BLaER1 treated with 17β-estradiol and CSF1 and Interleukin-3, amounts not matched to agents 10 nM and 100 nM (cell line): ENCODE data around the gene CAPN2.

ENCODE experiments used
- H3K27ac ChIP-seq, 11 experiments: shearing (Covaris generic); formaldehyde crosslinking; 2 replicates each; pipeline ENCODE4 v1.8.1; 2022
- H3K27me3 ChIP-seq, 11 experiments: shearing (Covaris generic); formaldehyde crosslinking; 2 replicates each; pipeline ENCODE4 v1.8.1; 2022
- H3K36me3 ChIP-seq, 11 experiments: shearing (Covaris generic); formaldehyde crosslinking; 2 replicates each; pipeline ENCODE4 v1.8.1; 2022
- H3K4me1 ChIP-seq, 10 experiments: shearing (Covaris generic); formaldehyde crosslinking; 2 replicates each; pipeline ENCODE4 v1.8.1; 2022
- H3K4me2 ChIP-seq, 11 experiments: shearing (Covaris generic); formaldehyde crosslinking; 2 replicates each; pipeline ENCODE4 v1.8.1; 2022
- H3K4me3 ChIP-seq, 10 experiments: shearing (Covaris generic); formaldehyde crosslinking; 2 replicates each; pipeline ENCODE4 v1.8.1; 2022
- H3K9ac ChIP-seq, 11 experiments: shearing (Covaris generic); formaldehyde crosslinking; 2 replicates each; pipeline ENCODE4 v1.8.1; 2022
- H3K9me3 ChIP-seq, 11 experiments: shearing (Covaris generic); formaldehyde crosslinking; replicated peaks in 1 of 11; 2 replicates each; pipeline ENCODE4 v1.8.1; 2022
- H4K20me1 ChIP-seq, 11 experiments: shearing (Covaris generic); formaldehyde crosslinking; 2 replicates each; pipeline ENCODE4 v1.8.1; 2022
- Cebpa-rat ChIP-seq, 11 experiments: shearing (Covaris generic); IDR thresholded peaks; 2 replicates each; pipeline ENCODE4 v1.8.1; 2022

The CAPN2 gene

GRCh38 chr1:223708001-223708359, 4.4 kb upstream of the CAPN2 start:
- H3K9ac ChIP-seq: no peak overlapping the region
- H3K4me1 ChIP-seq: peaks cover 7 to 33% (median 16%) of the 10 kb centered on the region in 10 experiments; a peak in 19 of 20 replicates
- H3K27me3 ChIP-seq: no peaks in the 10 kb centered on the region
- H3K36me3 ChIP-seq: no peaks in the 10 kb centered on the region
- TF ChIP-seq Cebpa-rat (IDR thresholded peaks at IDR 0.05): no peak
- H3K4me3 ChIP-seq: no peak overlapping the region
- H3K9me3 ChIP-seq: no peaks in the 10 kb centered on the region
- no peaks in the 10 kb centered on the region; a peak in 1 of 22 replicates for H4K20me1 ChIP-seq
- H3K4me2 ChIP-seq: peak overlapping the region in 3 of 11 experiments; percentile 10 to 62 (median 37); a peak in 6 of 22 replicates
- no peak overlapping the region for H3K27ac ChIP-seq

GRCh38 chr1:223708651-223709268, 3.6 kb upstream of the CAPN2 start:
- H3K36me3 ChIP-seq: no peaks in the 10 kb centered on the region
- no peak overlapping the region for H3K9ac ChIP-seq
- H3K9me3 ChIP-seq: no peaks in the 10 kb centered on the region
- H3K27ac ChIP-seq: no peak overlapping the region
- TF ChIP-seq Cebpa-rat (IDR thresholded peaks at IDR 0.05): no peak
- peaks cover 15 to 41% (median 24%) of the 10 kb centered on the region in 10 experiments for H3K4me1 ChIP-seq
- no peak overlapping the region for H3K4me3 ChIP-seq
- H3K4me2 ChIP-seq: 0 out of 22 replicates have a peak overlapping the region, but pooled peaks of 1 of the 11 experiments have one; percentile 25
- H3K27me3 ChIP-seq: no peaks in the 10 kb centered on the region
- H4K20me1 ChIP-seq: peaks cover 0 to 5% (median 0%) of the 10 kb centered on the region in 11 experiments; a peak in 3 of 22 replicates

DNA sequence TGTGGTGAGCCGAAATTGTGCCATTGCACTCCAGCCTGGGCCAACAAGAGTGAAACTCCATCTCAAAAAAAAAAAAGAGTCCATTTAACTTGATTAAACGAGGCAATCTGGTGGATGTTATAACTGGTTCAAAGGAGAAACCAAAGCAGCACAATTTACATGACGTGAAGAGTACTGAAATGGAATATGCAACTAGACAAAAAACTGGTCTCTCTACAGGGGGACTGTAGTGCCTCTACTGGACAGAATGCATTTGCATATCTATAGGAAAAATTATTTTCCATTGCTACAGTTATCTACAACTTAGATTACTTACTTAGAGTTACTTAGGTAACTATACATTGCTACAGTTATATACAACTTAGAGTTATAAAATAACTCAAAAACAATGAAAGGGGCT, 2.7 kb upstream of the CAPN2 start:
- Histone ChIP-seq H3K36me3 (no peaks in the 10 kb centered on the region), H3K4me3 (no peak overlapping the region), H3K4me1 (peaks cover 24 to 47% (median 30%) of the 10 kb centered on the region in 10 experiments), H4K20me1 (peaks cover 0 to 13% (median 0%) of the 10 kb centered on the region in 11 experiments; a peak in 6 of 22 replicates), H3K4me2 (no peak overlapping the region), H3K9me3 (no peaks in the 10 kb centered on the region), H3K27me3 (no peaks in the 10 kb centered on the region), H3K9ac (no peak overlapping the region), H3K27ac (no peak overlapping the region)
- no peak for TF ChIP-seq Cebpa-rat (IDR thresholded peaks at IDR 0.05)

DNA sequence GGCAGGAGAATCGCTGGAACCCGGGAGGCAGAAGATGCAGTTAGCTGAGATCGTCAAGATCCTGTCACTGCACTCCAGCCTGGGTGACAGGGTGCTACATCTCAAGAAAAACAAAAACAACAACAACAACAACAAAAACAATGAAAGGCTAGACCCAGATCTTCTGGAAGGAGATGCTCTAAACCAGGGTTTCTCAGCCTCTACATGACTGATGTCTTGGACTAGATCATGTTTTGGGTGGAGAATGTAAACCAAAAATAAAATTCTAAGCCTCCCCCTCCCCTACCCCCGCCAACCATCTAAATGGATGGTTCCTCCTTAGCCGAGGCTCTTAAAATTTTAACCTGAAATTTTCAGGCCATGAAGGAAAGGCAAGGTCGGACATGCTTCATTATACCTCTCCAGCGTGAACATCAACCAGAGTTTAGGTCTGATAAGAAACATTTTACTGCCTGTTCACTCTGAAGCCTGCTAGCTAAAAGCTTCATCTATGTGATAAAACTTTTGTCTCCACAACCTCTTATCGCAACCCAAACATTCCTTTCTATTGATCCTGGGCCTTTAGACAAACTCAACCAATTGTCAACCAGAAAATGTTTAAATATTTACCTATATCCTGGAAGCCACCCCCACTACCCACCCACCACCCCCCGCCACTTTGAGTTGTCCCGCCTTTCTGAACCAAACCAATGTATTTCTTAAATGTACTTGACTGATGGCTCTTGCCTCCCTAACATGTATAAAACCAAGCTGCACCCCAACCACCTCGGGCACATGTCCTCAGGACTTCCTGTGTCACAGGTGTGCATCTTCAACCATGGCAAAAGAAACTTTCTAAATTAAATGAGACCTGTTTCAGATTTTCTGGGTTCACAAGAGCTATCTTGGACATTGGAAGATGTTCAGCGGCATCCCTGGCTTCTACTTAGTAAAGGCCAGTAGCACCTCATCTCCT, 1.9 kb upstream of the CAPN2 start:
- Histone ChIP-seq H3K4me1 (peaks cover 32 to 48% (median 36%) of the 10 kb centered on the region in 10 experiments), H4K20me1 (peaks cover 0 to 19% (median 0%) of the 10 kb centered on the region in 11 experiments; a peak in 7 of 22 replicates), H3K9me3 (no peaks in the 10 kb centered on the region), H3K36me3 (no peaks in the 10 kb centered on the region), H3K9ac (no peak overlapping the region), H3K27me3 (no peaks in the 10 kb centered on the region), H3K27ac (no peak overlapping the region), H3K4me3 (no peak overlapping the region), H3K4me2 (no peak overlapping the region)
- no peak for TF ChIP-seq Cebpa-rat (IDR thresholded peaks at IDR 0.05)

GRCh38 chr1:223711173-223711572, 1.2 kb upstream of the CAPN2 start:
- no peak overlapping the region for H3K4me2 ChIP-seq
- H3K27ac ChIP-seq: no peak overlapping the region
- no peaks in the 10 kb centered on the region for H3K27me3 ChIP-seq
- no peak overlapping the region for H3K4me3 ChIP-seq
- no peaks in the 10 kb centered on the region for H3K36me3 ChIP-seq
- H4K20me1 ChIP-seq: peaks cover 0 to 27% (median 7%) of the 10 kb centered on the region in 11 experiments; a peak in 10 of 22 replicates
- H3K4me1 ChIP-seq: peaks cover 35 to 55% (median 42%) of the 10 kb centered on the region in 10 experiments
- TF ChIP-seq Cebpa-rat (IDR thresholded peaks at IDR 0.05): no peak
- H3K9me3 ChIP-seq: no peaks in the 10 kb centered on the region
- no peak overlapping the region for H3K9ac ChIP-seq

- H3K4me1 ChIP-seq: peaks cover 36 to 61% (median 44%) of the 10 kb centered on the region in 10 experiments
- no peaks in the 10 kb centered on the region for H3K36me3 ChIP-seq
These were observed 569 bp upstream of the CAPN2 start for GRCh38 chr1:223711747-223712193.

DNA sequence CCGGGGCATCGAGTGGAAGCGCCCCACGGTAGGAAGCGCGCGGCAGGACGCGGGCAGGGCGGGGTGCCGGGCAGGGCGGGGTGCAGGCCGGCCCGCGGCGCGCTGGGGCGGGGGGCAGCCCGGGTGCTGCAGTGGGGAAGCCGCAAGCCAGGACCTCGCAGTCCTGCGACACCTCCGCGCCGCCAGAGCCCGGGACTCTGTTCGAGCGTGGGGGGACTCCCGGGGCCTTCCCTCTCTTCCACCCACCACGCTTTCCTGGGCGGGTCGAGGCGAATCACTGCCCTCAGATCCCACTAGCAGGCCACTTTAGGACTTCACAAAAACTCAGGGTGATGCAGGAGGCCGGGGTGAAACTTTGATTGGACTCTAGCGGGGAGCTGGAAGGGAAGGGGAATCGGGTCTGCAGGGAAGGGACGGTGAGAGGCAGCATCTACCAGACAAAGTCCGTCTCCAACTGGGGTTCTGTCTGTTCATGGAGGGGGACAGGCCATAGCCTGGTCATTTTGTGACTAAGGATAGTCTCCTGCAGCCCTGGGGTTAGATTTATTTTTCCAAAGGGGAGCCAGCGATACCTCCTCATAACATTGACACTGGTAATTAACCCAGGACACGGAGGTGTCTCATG, 623 bp downstream of the CAPN2 start:
- Histone ChIP-seq H3K4me1 (peaks cover 36 to 61% (median 52%) of the 10 kb centered on the region in 10 experiments), H3K9me3 (no peaks in the 10 kb centered on the region), H3K36me3 (peaks cover 0 to 8% (median 5%) of the 10 kb centered on the region in 11 experiments; a peak in 11 of 22 replicates), H3K4me3 (peak overlapping the region; percentile 71 to 88 (median 82)), H3K9ac (peak overlapping the region; percentile 80 to 97 (median 90)), H3K27me3 (no peaks in the 10 kb centered on the region), H4K20me1 (peaks cover 0 to 34% (median 17%) of the 10 kb centered on the region in 11 experiments; a peak in 11 of 22 replicates), H3K27ac (peak overlapping the region; percentile 74 to 95 (median 88)), H3K4me2 (peak overlapping the region; percentile 81 to 98 (median 93))
- TF ChIP-seq Cebpa-rat (IDR thresholded peaks at IDR 0.05): no peak

More at GRCh38 chr1:223711747-223712193, 569 bp upstream of the CAPN2 start:
- Histone ChIP-seq H3K27me3 (no peaks in the 10 kb centered on the region), H3K4me3 (peak overlapping the region; percentile 71 to 88 (median 82); a peak in 18 of 20 replicates), H3K4me2 (peak overlapping the region; percentile 81 to 98 (median 93)), H4K20me1 (peaks cover 0 to 29% (median 9%) of the 10 kb centered on the region in 11 experiments; a peak in 11 of 22 replicates), H3K9me3 (no peaks in the 10 kb centered on the region), H3K27ac (peak overlapping the region in 10 of 11 experiments; percentile 74 to 95 (median 88); a peak in 16 of 22 replicates), H3K9ac (peak overlapping the region; percentile 80 to 97 (median 90); a peak in 20 of 22 replicates)
- TF ChIP-seq Cebpa-rat (IDR thresholded peaks at IDR 0.05): no peak

DNA sequence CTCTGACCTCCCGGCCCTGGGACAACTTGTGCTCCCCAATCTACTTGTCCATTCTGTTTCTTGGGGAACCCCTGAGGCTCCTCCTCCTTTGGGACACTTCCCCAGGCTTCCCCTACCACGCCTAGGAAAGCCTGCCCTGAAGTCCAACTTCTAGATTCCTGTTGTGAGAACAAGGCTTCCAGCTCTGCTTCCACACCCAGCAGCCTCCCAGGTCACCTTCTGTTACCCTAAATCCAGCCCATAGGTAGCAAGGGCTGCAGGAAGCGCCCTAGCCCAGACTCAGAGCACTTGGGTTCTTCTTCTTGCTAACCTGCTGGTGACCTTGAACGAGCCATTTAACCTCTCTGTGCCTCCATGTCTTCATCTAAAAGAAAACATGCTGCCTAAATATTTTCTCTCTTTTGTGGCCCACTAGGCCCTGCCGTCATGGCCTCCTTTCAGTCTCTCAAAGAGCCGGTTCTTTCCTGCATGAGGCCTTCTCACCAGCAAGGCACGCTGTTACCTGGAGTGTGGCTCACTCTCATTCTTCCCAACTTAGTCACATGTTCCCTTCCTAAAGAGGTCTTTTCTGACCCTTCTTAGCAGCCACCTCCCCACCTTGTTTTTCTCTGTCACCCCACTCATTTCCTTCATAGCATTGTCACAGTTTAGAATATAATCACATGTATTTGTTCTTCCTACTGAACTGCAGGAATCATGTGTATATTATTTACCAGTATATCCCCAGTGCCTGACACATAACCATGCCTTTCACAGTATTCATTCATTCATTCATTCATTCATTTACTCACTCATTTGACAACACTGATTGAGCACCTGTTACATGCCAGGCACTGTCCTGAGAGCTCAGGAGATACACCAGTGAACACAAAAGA, 1.4 kb downstream of the CAPN2 start:
- H3K4me3 ChIP-seq: peak overlapping the region; percentile 71 to 88 (median 82)
- H4K20me1 ChIP-seq: peaks cover 0 to 39% (median 17%) of the 10 kb centered on the region in 11 experiments; a peak in 11 of 22 replicates
- peaks cover 5 to 17% (median 11%) of the 10 kb centered on the region in 11 experiments for H3K36me3 ChIP-seq
- peak overlapping the region; percentile 80 to 97 (median 90) for H3K9ac ChIP-seq
- H3K4me2 ChIP-seq: peak overlapping the region; percentile 81 to 98 (median 93)
- no peak for TF ChIP-seq Cebpa-rat (IDR thresholded peaks at IDR 0.05)
- H3K27ac ChIP-seq: peak overlapping the region in 7 of 11 experiments; percentile 82 to 95 (median 89); a peak in 12 of 22 replicates
- peaks cover 35 to 67% (median 56%) of the 10 kb centered on the region in 10 experiments for H3K4me1 ChIP-seq
- no peaks in the 10 kb centered on the region for H3K27me3 ChIP-seq
- H3K9me3 ChIP-seq: no peaks in the 10 kb centered on the region
